Measurements from ENCODE around the gene CAMLG.

Gene CAMLG

DNA sequence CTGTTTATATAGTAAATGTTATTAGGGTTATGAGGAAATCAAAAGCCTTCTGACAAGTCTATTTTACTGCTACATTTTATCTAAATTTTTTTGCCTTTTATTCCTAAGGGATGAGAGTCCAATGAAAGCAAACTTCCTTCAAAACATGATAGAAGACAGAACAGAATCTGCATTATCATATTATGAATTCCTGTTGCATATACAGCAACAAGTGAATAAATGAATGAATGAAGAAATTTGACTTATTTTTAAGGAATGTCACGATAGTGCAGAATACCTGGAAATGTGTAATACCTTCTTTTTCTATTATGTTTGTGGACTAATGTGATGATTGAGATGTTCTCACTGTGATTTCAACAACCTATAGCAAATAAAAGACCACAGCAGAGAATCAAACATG lies 13.5 kb upstream of the CAMLG start:
- in situ Hi-C loops (cut with HindIII; ENCODE audit: low pct_ligation_motif_present, low sequenced_read_pairs), result no loop called here
- TF ChIP-seq, protein P1, sequence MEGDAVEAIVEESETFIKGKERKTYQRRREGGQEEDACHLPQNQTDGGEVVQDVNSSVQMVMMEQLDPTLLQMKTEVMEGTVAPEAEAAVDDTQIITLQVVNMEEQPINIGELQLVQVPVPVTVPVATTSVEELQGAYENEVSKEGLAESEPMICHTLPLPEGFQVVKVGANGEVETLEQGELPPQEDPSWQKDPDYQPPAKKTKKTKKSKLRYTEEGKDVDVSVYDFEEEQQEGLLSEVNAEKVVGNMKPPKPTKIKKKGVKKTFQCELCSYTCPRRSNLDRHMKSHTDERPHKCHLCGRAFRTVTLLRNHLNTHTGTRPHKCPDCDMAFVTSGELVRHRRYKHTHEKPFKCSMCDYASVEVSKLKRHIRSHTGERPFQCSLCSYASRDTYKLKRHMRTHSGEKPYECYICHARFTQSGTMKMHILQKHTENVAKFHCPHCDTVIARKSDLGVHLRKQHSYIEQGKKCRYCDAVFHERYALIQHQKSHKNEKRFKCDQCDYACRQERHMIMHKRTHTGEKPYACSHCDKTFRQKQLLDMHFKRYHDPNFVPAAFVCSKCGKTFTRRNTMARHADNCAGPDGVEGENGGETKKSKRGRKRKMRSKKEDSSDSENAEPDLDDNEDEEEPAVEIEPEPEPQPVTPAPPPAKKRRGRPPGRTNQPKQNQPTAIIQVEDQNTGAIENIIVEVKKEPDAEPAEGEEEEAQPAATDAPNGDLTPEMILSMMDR (IDR thresholded peaks at IDR 0.05; ENCODE audit: low read depth, low read length, missing control alignments), result no peak
- DNase-seq, result no peak
- Histone ChIP-seq H3K27me3 (replicated peaks) (no peaks in the 10 kb centered on the region), H3K36me3 (replicated peaks) (peaks cover 44% of the 10 kb centered on the region), H3K27ac (no peak overlapping the region), H3K4me3 (ENCODE audit: low read depth, low read length) (no peak overlapping the region)

DNA sequence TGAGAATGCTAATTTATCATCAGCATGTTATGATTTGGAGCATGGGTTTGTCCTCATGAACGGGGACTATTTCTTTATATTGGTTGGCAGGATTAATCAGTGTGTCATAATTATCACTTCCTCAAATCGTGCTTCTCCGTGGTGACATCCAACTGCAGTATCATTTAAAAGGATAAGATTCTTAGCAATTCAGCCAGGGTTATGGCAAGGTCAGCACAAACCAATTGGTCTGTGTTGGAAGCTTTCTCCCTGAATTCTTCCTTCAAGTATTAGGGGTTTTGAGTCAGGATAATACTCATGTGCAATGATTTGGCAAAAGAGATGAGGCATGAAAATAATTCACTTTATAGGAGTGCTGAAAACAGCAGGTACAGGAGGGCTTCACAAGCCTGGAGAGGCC lies 5.5 kb upstream of the CAMLG start:
- in situ Hi-C loops (cut with HindIII; ENCODE audit: low pct_ligation_motif_present, low sequenced_read_pairs), result no loop called here
- H3K36me3 ChIP-seq (replicated peaks), result no peaks in the 10 kb centered on the region

DNA sequence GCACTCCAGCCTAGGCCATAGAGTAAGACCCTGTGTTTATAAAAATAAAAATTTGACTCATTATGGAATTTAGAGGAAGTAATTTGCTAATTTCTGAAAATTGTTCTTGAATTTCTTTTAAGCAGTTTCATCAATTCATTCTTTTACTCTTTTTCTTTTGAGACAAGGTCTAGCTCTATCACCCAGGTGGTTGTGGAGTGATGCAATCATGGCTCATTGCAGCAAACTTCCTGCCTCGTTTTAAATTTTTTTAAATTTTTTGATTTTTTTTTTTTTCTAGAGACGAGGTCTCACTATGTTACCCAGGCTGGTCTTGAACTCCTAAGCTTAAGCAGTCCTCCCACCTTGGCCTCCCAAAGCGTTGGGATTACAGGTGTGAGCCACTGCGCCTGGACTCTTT lies 3.1 kb upstream of the CAMLG start:
- no peak for DNase-seq
- TF ChIP-seq, protein P1 (IDR thresholded peaks at IDR 0.05; ENCODE audit: low read depth, low read length, missing control alignments), result no peak
- no peaks in the 10 kb centered on the region for H3K27me3 ChIP-seq (replicated peaks)
- no peak overlapping the region for H3K4me3 ChIP-seq (ENCODE audit: low read depth, low read length)
- H3K27ac ChIP-seq, result no peak overlapping the region
- in situ Hi-C loops (cut with HindIII; ENCODE audit: low pct_ligation_motif_present, low sequenced_read_pairs), result no loop called here
- no peaks in the 10 kb centered on the region for H3K36me3 ChIP-seq (replicated peaks)

More for the DNA sequence above, 5.5 kb upstream of the CAMLG start:
- no peak overlapping the region for H3K4me3 ChIP-seq (ENCODE audit: low read depth, low read length)
- TF ChIP-seq, protein P1 (IDR thresholded peaks at IDR 0.05; ENCODE audit: low read depth, low read length, missing control alignments), result no peak
- H3K27ac ChIP-seq, result no peak overlapping the region
- DNase-seq, result no peak
- no peaks in the 10 kb centered on the region for H3K27me3 ChIP-seq (replicated peaks)

- Histone ChIP-seq H3K36me3 (replicated peaks) (no peaks in the 10 kb centered on the region), H3K27me3 (replicated peaks) (no peaks in the 10 kb centered on the region), H3K27ac (no peak overlapping the region), H3K4me3 (ENCODE audit: low read depth, low read length) (no peak overlapping the region)
- no peak for DNase-seq
- in situ Hi-C loops (cut with HindIII; ENCODE audit: low pct_ligation_motif_present, low sequenced_read_pairs), result no loop called here
- TF ChIP-seq, protein P1 (IDR thresholded peaks at IDR 0.05; ENCODE audit: low read depth, low read length, missing control alignments), result no peak
Observed at GRCh38 chr5:134736173-134736812, 2.1 kb upstream of the CAMLG start.

DNA sequence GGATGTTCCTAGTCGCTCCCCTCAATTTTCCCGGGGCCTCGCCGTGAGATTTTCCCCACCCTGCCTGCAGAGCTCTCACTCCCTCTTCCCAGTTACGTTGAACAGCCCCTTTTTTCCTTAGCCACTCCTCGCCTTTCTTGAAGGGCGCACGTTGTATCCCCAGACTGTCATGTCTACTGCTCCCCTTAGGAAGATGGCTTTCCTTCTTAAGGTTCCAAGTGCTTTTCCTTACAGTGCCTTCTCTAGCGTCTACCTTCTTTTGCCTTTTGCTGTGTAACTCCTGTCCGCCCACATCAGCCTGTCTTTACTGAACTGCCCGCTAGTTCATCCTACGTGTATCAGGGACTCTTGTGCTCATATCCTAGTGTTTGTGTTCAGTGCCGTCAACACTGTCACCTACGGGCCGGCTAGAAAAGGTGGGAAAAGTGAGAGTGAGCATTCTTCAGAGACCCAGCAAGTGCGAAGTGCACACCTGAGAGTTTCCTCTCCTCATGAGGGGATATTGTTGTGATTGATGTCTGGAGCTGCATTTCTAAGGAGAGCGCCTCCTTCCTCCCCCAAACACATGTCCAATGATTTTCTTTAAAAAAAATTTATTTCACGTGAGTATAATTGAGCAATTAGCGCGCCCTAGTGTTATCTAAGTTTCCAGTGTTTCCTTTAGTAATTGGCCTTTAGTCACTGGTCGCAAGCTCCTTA lies 764 bp downstream of the CAMLG start:
- TF ChIP-seq, protein P1 (IDR thresholded peaks at IDR 0.05; ENCODE audit: low read depth, low read length, missing control alignments), result peak; percentile 32
- in situ Hi-C loops (cut with HindIII; ENCODE audit: low pct_ligation_motif_present, low sequenced_read_pairs), result no loop called here
- H3K27me3 ChIP-seq (replicated peaks), result no peaks in the 10 kb centered on the region
- peak overlapping the region; percentile 89 for H3K4me3 ChIP-seq (ENCODE audit: low read depth, low read length)
- peak overlapping the region; percentile 76 for H3K27ac ChIP-seq
- peaks cover 9% of the 10 kb centered on the region for H3K36me3 ChIP-seq (replicated peaks)
- peak; percentile 35 for DNase-seq

Measured in brain microvascular endothelial cell (primary cell).